HG03460 (cell line): ENCODE data around the gene CCIN.
"Not testable (repeated sequence)": the region's sequence is repeated elsewhere in the genome, so short reads cannot be mapped to it uniquely, and the experiment has no call there.

Source experiments
- ATAC-seq: cut with Tn5 transposase; IDR thresholded peaks from one replicate; pipeline ENCODE4 v1.9.1; 2021; ENCODE audit not compliant: unreplicated experiment

CCIN gene

DNA sequence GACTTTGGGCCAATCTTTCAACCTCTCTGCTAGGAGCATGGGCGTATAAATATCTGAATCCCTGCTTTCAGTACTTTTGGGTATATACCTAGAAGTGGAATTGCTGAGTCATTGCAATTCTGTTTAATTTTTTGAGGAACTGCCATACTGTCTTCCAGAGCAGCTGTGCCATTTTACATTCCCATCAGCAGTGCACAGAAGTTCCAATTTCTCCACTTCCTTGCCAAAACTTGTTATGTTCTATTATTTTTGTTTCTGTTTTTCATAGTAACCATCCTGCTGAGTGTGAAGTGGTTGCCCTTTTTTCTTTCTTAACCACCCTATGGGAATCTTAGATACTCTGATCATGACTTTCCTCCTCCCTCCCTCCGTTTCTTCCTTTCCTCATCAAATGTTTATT, 11.1 kb upstream of the CCIN start:
- ATAC-seq = no peak

DNA sequence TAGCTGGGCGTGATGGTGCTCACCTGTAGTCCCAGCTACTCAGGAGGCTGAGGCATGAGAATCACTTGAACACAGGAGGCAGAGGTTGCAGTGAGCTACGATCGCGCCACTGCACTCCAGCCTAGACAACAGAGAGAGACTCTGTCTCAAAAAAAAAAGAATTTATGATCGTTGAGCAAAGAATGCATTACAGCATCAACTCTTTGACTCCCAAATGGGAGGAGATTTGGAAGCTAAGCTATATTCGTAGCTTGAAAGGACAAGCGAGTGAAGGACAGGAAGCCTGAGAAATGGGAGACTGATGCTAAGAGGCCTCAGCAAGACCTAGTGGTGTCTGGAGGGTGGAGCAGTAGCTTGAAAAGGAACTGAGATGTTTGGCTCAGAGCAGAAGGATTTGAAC, 10.3 kb upstream of the CCIN start:
- no peak for ATAC-seq

DNA sequence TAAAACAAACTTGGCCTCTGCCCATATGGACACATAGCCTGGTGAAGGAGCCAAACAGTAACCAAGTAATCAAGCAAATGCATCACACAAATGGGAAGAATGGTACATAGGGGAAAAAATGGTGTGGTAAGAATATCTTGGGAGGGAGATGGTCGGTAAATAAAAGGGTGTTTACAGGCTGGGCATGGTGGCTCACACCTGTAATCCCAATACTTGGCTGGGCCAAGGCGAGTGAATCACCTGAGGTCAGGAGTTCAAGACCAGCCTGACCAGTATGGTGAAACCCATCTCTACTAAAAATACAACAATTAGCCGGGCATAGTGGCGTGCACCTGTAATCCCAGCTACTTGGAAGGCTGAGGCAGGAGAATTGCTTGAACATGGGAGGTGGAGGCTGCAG, 9.7 kb upstream of the CCIN start:
- ATAC-seq = not testable (repeated sequence)

DNA sequence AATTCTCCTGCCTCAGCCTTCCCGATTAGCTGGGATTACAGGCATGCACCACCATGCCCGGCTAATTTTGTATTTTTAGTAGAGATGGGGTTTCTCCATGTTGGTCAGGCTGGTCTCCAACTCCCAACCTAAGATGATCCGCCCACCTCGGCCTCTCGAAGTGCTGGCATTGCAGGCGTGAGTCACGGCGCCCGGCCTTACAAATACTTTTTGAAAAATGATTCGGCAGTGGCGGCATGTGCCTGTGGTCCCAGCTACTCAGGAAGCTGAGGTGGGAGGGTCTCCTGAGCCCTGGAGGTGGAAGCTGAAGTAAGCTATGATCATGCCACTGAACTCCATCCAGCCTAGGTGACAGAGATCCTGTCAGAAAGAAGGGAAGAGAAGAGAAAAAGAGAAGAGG, 9.1 kb upstream of the CCIN start:
- not testable (repeated sequence) for ATAC-seq

DNA sequence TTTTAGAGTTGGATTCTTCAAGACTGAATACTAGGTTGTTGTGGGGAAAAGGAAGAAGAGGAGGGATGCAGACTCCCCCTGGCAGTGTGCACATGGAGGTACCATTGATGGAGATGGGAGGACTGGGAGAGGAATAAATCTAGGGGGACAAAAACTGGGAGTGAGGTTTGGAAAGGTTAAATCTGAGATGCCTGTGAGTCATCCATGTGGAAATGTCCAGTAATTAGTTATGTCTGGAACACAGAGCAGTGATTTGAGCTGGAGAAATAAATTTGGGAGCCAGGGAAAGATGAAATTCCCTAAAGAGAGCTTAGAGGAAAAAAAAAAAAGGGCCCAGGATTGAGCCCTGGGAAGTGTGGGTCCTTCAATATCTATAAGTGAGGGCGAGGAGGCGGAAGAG, 8.0 kb upstream of the CCIN start:
- no peak for ATAC-seq

DNA sequence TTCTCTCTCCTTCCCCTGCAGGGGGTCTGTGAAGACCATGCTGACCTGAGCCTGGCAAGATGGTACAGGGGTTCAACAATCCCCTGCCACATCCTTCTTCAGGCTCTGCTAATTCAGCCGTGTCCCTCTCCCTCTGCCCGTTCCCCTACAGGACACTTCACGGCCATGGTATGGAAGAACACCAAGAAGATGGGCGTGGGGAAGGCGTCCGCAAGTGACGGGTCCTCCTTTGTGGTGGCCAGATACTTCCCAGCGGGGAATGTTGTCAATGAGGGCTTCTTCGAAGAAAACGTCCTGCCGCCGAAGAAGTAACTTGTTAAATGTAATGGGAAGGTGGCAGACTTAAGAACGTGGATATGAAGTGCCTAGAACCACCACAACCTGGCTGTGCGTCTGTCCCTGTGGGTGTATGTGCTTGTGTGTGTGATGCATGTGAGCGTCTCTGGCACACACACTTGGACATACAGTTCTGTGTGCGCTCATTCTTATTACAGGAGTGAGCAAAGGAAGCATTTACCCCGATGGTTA, 6.9 kb upstream of the CCIN start:
- no peak for ATAC-seq

DNA sequence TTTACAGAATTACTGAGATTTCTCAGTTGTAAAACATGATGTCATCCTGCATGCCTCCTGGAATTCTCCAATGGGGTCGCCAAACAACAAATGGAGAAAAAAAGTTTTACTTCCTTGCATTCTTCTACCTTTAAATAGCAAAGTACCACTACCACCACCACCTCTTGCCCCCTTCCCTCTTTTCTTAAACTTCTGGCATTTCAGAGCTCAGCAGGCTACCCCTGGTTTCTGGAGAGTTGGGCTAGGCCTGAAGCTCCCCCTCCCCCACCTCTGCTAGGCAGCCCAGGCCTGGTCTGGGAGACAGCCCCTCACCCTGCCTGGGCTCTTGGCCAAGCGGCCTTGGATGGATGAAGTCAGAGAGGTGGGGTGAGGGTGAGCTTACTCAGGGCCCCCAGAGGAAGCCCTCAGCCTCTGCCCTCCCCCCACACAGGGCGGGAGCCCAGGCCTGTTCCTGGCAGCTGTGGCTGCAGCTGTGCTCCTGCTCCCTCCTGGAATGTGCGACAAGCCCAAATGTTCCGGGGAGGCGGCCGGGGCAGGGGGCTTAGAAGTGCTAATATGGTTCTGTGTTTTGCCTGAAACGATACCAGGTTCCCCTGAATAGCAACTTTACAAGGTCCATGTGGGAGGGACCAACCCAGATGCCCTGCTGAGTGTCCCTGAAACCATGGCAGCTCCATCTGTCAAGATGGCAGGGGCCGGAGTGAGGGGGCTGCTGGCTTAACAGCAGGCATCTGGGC, 6.0 kb upstream of the CCIN start:
- no peak for ATAC-seq

DNA sequence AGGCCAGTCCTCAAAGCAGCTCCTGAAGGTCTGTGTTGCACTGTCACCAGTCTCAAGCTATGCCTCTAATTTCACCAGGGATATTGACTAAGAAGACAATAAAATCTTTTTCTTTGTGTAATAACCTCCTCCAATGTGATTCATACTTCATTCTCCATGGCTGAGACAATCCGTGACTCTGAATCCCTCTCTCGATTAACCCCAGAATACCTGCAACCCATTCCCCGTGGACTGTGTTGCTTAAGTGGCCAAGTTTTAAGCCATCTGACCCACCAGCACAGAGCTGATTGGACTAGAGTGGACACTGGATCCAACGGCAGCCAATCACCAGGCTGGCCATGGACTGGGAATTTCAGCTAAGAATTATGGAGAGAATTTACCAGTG, 5.4 kb upstream of the CCIN start:
- no peak for ATAC-seq

DNA sequence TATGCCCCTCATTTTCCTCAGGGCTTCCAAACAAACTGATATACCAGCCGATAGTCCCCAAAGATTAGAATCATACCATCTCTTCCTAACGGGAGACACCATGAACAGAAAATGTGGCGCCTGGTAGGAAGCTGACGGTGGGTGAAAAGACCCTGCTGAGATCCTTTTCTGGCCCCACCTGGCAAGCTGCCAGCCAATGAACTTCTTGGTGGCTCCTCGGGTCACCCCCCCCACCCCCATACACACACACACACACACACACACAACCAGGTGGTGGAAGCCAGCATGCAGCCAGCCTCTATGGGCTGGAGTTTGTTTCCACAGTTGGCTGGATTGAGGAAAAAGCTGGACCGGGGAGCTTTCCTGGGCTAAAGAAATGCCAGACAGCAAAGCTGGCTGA, 4.8 kb upstream of the CCIN start:
- ATAC-seq = no peak

DNA sequence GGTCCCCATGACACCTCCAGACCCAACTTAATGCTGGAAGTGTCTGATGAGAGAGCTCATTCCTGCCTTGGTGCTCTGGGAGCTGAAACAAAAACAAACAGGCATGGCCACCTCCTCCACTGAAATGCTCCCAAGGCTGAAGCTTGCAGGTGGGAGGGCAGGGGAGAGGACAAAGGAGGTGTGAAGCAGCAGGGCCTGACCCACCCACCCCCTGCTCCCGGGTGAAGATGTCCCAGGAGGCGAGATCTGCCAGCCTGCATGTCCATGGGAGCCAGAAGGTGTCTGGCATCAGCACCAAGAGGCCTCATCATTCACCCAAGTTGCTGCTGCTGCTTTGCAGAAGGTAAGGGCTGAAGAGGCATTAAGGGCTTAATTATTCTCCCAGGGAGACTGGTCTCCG, 4.2 kb upstream of the CCIN start:
- no peak for ATAC-seq

DNA sequence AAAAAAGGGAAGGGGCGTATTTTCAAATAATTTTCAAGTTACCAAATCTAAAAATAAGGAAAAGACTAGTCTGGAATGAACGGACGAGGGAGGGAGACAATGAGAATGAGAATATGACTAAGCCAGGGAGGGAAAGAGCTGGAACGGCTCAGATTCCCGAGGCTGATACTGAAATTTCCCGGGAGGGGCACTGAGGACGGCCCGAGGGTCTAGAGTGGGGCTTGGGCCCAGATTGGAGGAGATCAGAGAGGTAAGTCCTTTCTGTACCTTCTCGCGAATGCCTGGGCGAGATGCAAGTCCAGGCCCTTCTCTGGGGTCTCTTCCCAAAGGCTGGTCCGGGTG, 3.4 kb upstream of the CCIN start:
- no peak for ATAC-seq

DNA sequence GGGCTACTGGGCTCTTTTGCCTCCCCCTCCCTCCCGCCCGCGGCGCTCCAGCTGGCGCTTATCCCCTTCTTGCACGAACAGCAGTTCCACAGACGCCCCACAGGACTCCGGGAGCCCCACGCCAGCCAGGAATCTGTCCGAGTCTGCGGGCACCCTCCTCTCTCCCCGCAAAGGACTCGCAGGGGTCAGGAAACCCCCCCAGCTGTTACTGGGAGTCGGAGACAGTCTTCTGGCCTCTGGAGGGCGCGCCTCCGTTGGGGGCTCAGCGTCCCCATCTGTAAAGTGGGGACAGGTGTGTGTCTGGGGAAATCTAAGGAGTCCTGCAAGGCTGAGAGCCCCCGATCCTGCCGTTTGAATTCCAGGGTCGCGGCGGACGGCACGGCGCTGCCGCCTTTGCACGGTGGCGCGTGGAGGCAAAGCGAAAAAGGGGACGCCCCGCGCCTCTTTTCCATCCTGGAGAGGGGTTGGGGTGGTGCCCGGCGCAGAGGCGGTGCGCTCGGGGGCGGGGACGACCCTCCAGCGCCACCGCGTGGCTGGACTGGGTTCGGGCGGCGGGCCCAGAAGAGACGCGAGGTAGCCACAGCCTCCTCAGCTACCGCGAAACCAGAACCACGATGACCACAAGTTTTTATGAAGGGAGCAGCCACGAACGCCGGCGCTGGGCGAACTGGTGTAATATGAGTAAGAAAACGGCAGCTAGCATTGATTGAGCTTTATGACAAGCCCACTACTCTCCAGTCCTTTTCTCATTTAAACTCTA, 2.8 kb upstream of the CCIN start:
- ATAC-seq = no peak

DNA sequence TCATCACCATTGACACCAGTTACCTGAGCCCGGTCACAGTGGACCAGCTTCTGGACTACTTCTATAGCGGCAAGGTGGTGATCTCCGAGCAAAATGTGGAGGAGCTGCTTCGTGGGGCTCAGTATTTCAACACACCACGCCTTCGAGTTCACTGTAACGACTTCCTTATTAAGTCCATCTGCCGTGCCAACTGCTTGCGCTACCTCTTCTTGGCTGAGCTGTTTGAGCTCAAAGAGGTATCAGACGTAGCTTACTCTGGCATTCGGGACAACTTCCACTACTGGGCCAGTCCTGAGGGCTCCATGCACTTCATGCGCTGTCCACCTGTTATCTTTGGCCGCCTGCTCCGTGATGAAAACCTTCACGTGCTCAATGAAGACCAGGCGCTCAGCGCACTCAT, 520 bp downstream of the CCIN start:
- ATAC-seq = no peak

DNA sequence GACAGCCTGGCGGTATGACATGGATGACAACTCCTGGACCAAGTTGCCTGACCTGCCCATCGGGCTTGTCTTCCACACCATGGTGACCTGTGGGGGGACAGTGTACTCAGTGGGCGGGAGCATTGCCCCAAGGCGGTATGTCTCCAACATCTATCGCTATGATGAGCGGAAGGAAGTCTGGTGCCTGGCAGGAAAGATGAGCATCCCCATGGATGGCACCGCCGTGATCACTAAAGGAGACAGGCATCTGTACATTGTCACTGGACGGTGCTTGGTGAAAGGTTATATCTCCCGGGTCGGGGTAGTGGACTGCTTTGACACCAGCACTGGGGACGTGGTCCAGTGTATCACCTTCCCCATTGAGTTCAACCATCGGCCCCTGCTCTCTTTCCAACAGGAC, 1.3 kb downstream of the CCIN start:
- ATAC-seq = no peak

DNA sequence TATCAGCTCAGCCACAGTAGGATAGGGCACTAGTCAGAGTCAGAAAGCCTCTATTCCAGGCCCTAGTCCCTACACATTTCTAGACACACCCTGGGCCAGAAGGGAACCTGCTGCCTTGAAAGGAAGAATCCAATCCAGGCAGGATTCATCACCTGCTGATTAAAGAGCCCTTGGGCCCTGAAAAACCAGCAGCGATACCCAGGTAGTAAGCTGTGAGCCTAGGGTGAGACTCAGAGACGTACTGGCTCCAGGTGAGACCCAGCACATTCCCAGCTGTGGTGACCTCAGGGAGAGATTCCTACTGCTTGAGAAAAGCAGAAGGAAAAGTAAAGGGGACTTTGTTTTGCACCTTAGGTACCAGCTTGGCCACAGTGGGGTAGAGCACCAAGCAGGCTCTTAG, 4.7 kb downstream of the CCIN start:
- no peak for ATAC-seq

DNA sequence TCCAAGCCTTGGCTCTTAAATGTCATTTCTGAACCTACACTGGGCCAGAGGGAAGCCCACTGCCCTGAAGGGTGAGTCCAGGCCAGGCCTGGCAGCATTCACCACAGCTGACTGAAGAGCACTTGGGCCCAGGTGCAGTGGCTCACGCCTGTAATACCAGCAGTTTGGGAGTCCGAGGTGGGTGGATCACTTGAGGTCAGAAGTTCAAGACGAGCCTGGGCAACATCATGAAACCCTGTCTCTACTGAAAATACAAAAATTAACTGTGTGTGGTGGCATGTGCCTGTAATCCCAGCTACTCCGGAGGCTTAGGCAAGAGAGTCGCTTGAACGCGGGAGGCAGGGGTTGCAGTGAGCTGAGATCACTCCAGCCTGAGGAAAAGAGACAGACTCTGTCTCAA, 5.1 kb downstream of the CCIN start:
- ATAC-seq = no peak

DNA sequence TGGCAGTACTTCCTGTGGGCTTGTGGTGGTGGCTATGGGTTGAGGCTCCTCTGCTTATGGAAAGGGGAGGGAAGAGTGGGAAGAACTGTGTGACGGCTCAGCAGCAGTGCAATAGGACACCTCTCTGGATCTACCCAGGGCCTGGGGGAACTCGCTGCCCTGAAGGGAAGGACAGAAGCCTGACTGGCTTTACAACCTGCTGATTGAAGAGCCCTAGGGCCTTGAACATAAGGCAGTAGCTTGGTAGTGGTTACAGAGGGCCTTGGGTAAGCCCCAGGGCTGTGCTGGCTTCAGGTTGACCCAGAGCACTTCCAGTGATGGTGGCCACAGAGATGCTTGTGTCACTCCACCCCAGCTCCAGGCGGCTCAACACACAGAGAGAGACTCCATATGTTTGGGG, 5.5 kb downstream of the CCIN start:
- no peak for ATAC-seq

DNA sequence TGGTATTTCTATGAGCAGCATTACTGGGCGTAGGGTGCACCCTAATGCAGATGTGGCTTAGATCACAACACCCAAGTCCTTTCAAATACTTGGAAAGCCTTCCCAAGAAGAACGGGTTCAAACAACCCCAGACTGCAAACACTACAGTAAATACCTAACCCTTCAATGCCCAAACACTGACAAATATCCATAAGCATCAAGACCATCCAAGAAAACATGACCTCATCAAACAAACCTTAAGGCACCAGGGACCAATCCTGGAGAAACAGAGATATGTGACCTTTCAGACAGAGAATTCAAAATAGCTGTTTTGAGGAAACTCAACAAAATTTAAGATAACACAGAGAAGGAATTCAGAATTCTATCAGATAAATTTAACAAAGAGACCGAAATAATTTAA, 6.0 kb downstream of the CCIN start:
- ATAC-seq = not testable (repeated sequence)

DNA sequence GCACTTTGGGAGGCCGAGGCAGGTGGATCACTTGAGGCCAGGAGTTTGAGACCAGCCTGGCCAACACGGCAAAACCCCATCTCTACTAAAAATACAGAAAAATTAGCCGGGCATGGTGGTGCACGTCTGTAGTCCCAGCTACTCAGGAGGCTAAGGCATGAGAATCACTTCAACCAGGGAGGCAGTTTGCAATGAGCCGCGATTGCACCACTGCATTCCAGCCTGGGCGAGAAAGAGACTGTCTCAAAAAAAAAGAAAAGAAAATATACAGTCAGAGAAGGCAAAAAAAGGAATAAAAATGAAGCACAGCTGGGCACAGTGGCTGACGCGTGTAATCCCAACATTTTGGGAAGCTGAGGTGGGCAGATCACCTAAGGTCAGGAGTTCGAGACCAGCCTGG, 7.3 kb downstream of the CCIN start:
- not testable (repeated sequence) for ATAC-seq

DNA sequence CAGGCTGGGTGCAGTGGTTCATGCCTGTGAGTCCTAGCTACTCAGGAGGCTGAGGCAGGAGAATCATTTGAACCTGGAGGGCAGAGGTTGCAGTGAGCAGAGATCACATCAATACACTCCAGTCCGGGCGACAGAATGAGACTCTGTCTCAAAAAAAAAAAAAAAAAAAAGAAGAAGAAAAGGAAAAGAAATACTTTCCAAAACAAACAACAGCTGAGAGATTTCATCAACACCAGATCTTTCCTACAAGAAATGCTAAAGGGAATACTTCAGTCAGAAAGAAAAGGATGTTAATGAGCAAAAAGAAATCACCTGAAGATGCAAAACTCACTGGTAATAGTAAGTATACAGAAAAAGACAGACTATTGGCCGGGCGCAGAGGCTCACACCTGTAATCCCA, 8.4 kb downstream of the CCIN start:
- ATAC-seq = no peak

DNA sequence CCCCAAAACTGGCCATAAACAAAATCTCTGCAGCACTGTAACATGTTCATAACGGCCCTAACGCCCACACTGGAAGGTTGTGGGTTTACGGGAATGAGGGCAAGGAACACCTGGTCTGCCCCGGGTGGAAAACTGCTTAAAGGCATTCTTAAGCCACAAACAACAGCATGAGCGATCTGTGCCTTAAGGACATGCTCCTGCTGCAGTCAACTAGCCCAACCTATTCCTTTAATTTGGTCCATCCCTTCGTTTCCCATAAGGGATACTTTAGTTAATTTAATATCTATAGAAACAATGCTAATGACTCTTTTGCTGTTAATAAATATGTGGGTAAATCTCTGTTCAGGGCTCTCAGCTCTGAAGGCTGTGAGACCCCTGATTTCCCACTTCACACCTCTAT, 11.1 kb downstream of the CCIN start:
- ATAC-seq = not testable (repeated sequence)

DNA sequence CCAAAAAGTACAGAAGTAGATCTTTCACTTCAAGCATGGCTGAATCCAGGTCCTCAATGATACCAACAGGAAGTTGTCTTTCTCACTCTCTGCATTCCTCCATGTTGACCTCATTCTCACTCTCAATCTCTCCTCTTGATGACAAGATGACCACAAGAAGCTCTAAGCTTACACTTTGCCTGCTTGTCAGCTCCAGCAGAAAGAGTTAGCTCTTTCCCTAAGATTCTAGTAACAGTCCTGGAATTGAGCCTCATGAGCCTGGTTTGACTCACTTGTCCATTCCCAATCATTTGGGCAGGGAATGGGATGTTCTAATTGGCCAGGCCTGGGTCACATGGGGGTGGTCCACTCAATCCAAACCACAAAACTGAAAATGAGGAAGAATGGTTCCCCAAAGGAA, 18.2 kb downstream of the CCIN start:
- no peak for ATAC-seq

DNA sequence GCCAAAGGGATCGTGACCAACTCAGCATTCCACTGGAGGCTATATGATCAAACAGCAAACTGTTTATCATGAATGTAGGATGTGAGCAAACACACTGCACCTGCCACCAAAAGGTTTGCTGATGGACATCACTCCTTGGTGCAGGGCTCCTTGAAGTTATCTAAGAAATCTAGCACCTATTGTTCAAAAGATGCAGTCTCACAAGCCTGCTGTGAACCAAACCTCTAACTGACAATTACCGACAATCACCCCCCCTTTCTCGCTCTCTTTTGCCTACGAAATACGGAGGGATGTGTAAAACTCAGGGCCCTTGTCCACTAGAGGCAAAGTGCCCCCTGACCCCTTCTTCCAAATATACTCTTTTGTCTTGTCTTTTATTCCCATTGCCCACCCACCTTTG, 19.0 kb downstream of the CCIN start:
- no peak for ATAC-seq
